Smooth muscle cell of the pulmonary artery (primary cell): ENCODE measurements around the gene ISG20L2. TPM values are rescaled to one million over a fixed set of nuclear protein-coding genes. Genes with fewer than 3 reads are reported as not detected.

Source experiments
- total RNA-seq: library from RNA; depleted of rRNA; stranded (reverse); fragments of >200 nt; gene quantifications from 2 replicates; pipeline ENCODE4 v1.2.3, GENCODE V29; 2014

Gene ISG20L2
- 8.9 and 10.9 TPM in 2 replicates for total RNA-seq

GRCh38 chr1:156728599-156729462, at the start of gene ISG20L2:
ISG20L2 (minus strand) TSS chr1:156728766; CDS start chr1:156727652, 1,114 bp downstream.

GRCh38 chr1:156767101-156767878, 38.7 kb upstream of the ISG20L2 start, which contains the start of gene PRCC:
PRCC (plus strand) TSS chr1:156767535; CDS start chr1:156767772, 237 bp downstream.

GRCh38 chr1:156751451-156751756, 22.8 kb upstream of the ISG20L2 start, which contains the start of gene HDGF:
HDGF (minus strand) TSS chr1:156751675; CDS start chr1:156751429, 246 bp downstream.

GRCh38 chr1:156740741-156741480, 12.3 kb upstream of the ISG20L2 start, which contains the start of gene MRPL24:
MRPL24 (minus strand) TSS chr1:156741088; CDS start chr1:156738704, 2,384 bp downstream.

GRCh38 chr1:156727926-156728598, 504 bp downstream of the ISG20L2 start, which contains the start of gene METTL25B:
METTL25B (plus strand) TSS chr1:156728469; CDS start chr1:156729105, 636 bp downstream.

GRCh38 chr1:156705321-156705917, 23.1 kb downstream of the ISG20L2 start, which contains the start of gene CRABP2:
CRABP2 (minus strand) TSS chr1:156705583; CDS start chr1:156705446, 137 bp downstream.

GRCh38 chr1:156676820-156677615, 51.5 kb downstream of the ISG20L2 start, which contains the start of gene NES:
NES (minus strand) TSS chr1:156677407; CDS start chr1:156677264, 143 bp downstream.

Other genes with a start within 250 kb of the ISG20L2 start
- gene MEF2D, start 228.0 kb downstream of the ISG20L2 start, total RNA-seq = 11.8 and 13.9 TPM in 2 replicates
- gene IQGAP3, start 156.2 kb downstream of the ISG20L2 start, total RNA-seq = 6.0 and 16.6 TPM in 2 replicates
- gene TTC24, start 149.0 kb downstream of the ISG20L2 start, total RNA-seq = not detected in 2 replicates
- 49.4 and 59.5 TPM in 2 replicates for gene NAXE, start 137.0 kb downstream of the ISG20L2 start, total RNA-seq
- gene GPATCH4, start 127.3 kb downstream of the ISG20L2 start, total RNA-seq = 8.7 and 18.0 TPM in 2 replicates
- not detected in 2 replicates for gene HAPLN2, start 109.4 kb downstream of the ISG20L2 start, total RNA-seq
- not detected in 2 replicates for gene BCAN, start 86.6 kb downstream of the ISG20L2 start, total RNA-seq
- gene NES, start 51.4 kb downstream of the ISG20L2 start, total RNA-seq = 43.7 and 57.4 TPM in 2 replicates
- 13.8 and 24.8 TPM in 2 replicates for gene CRABP2, start 23.2 kb downstream of the ISG20L2 start, total RNA-seq
- 12.4 and 15.2 TPM in 2 replicates for gene METTL25B, start 297 bp downstream of the ISG20L2 start, total RNA-seq
- 35.4 and 54.9 TPM in 2 replicates for gene MRPL24, start 12.3 kb upstream of the ISG20L2 start, total RNA-seq
- 125 and 164 TPM in 2 replicates for gene HDGF, start 22.9 kb upstream of the ISG20L2 start, total RNA-seq
- gene PRCC, start 38.8 kb upstream of the ISG20L2 start, total RNA-seq = 15.6 and 15.8 TPM in 2 replicates
- 0.13 TPM in 1 of 2 replicates, not detected in the other for gene SH2D2A, start 88.1 kb upstream of the ISG20L2 start, total RNA-seq
- under 0.01 TPM in 1 of 2 replicates, not detected in the other for gene INSRR, start 130.4 kb upstream of the ISG20L2 start, total RNA-seq
- gene NTRK1, start 132.1 kb upstream of the ISG20L2 start, total RNA-seq = 0.03 and 0.07 TPM in 2 replicates
- 12.7 and 15.9 TPM in 2 replicates for gene PEAR1, start 165.0 kb upstream of the ISG20L2 start, total RNA-seq
- 0.13 TPM in 1 of 2 replicates, not detected in the other for gene LRRC71, start 191.9 kb upstream of the ISG20L2 start, total RNA-seq